K562 (cell line): ENCODE data around the gene UBE2E2. TPM values are rescaled to one million over a fixed set of nuclear protein-coding genes. Genes with fewer than 3 reads are reported as not detected.

Experiments used
- ATAC-seq: fragments of 200-7000 bp; cut with Tn5 transposase; 3 replicates; pipeline ENCODE4 v1.9.1; 2020; ENCODE audit warnings: moderate library complexity
- BruUV-seq: library from RNA; stranded (reverse); fragments of 400-500 nt; replicated peaks from 2 replicates; lab custom pipeline; 2021; lab: Mats Ljungman, UMichigan
- CTCF ChIA-PET: fragments of 300-600 bp; formaldehyde crosslinking; extraction: SDS; loops from one replicate; lab custom pipeline; 2021; ENCODE audit warnings: low intra/inter-chr PET ratio; lab: Yijun Ruan, JAX
- POLR2A ChIA-PET: fragments of 300-600, 350-650 bp; sonication (Branson Sonifier 250); formaldehyde crosslinking; extraction: SDS; loops from one replicate; lab custom pipeline; 2021; ENCODE audit warnings: antibody characterized with exemption, inconsistent platforms; lab: Yijun Ruan, JAX
- DNase-seq, 4 experiments: peaks; one replicate each; pipeline versions ENCODE4 v3.0.0 to v3.0.0-alpha.2; 2011 to 2018; ENCODE audit warnings: low spot score in 3 of 4, mixed read lengths in 3 of 4; ENCODE audit errors: extremely low read depth in 1 of 4
- FAIRE-seq: peaks from 2 replicates; lab custom pipeline; 2011; peaks lifted over from hg19 to GRCh38; lab: Jason Lieb, UNC
- H2AFZ ChIP-seq: 2 replicates; pipeline ENCODE4 v1.6.0; 2011; ENCODE audit warnings: low read depth, low read length, control low read depth, inconsistent platforms
- H3K27ac ChIP-seq: fragments of 200-600 bp; 3 replicates; pipeline ENCODE4 v1.8.0; 2011; ENCODE audit warnings: low read depth, mild to moderate bottlenecking, control low read depth, inconsistent platforms, low read length, moderate library complexity, mixed read lengths; ENCODE audit errors: extremely low read depth
- H3K27me3 ChIP-seq, 2 experiments: fragments of 300-600 bp in 1 of 2; 2 replicates in 1 of 2; 3 replicates in 1 of 2; pipeline versions ENCODE4 v1.6.0 to v1.8.0; 2011; ENCODE audit warnings: inconsistent platforms in 2 of 2, low read length in 2 of 2, mild to moderate bottlenecking in 1 of 2, mixed read lengths in 1 of 2, moderate library complexity in 1 of 2; ENCODE audit not compliant: control insufficient read depth in 2 of 2, insufficient read depth in 2 of 2
- H3K36me3 ChIP-seq: fragments of 300-600 bp; 3 replicates; pipeline ENCODE4 v1.8.0; 2011; ENCODE audit warnings: mild to moderate bottlenecking, low read length, inconsistent platforms; ENCODE audit not compliant: control insufficient read depth, insufficient read depth
- H3K4me1 ChIP-seq, 2 experiments: fragments of 200-600 bp in 1 of 2; replicated peaks in 1 of 2; 2 replicates in 1 of 2; 3 replicates in 1 of 2; pipeline versions ENCODE4 v1.5.1 to v1.8.0; 2011; ENCODE audit warnings: inconsistent platforms in 2 of 2, low read length in 2 of 2, mild to moderate bottlenecking in 1 of 2, mixed read lengths in 1 of 2, moderate library complexity in 1 of 2; ENCODE audit not compliant: control insufficient read depth in 2 of 2, insufficient read depth in 2 of 2
- H3K4me2 ChIP-seq: 2 replicates; pipeline ENCODE4 v1.6.1; 2011; ENCODE audit warnings: low read length, control low read depth, inconsistent platforms, mixed read lengths; ENCODE audit not compliant: insufficient read depth
- H3K4me3 ChIP-seq: fragments of 200-600 bp; sonication (generic), shearing (Covaris generic); 2 replicates; pipeline ENCODE4 v1.5.1; 2016; ENCODE audit warnings: control low read depth, inconsistent platforms
- H3K79me2 ChIP-seq: fragments of 200-600 bp; 3 replicates; pipeline ENCODE4 v1.8.0; 2011; ENCODE audit warnings: low read length, inconsistent platforms; ENCODE audit not compliant: control insufficient read depth, insufficient read depth
- H3K9ac ChIP-seq, 2 experiments: 2 replicates each; pipeline versions ENCODE4 v1.6.0 to v1.6.1; 2011; ENCODE audit warnings: low read depth in 2 of 2, low read length in 2 of 2, control low read depth in 1 of 2, inconsistent platforms in 1 of 2, mild to moderate bottlenecking in 1 of 2, mixed read lengths in 1 of 2; ENCODE audit not compliant: insufficient read depth in 1 of 2
- H3K9me1 ChIP-seq: one replicate; pipeline ENCODE4 v1.6.0; 2011; ENCODE audit warnings: inconsistent platforms, mild to moderate bottlenecking, low read length, moderate library complexity; ENCODE audit not compliant: control insufficient read depth, insufficient read depth
- H3K9me3 ChIP-seq: replicated peaks from 2 replicates; pipeline ENCODE4 v1.5.1; 2011; ENCODE audit warnings: low read depth, low read length, inconsistent platforms; ENCODE audit not compliant: control insufficient read depth, insufficient read depth
- H4K20me1 ChIP-seq: replicated peaks from 2 replicates; pipeline ENCODE4 v1.6.1; 2011; ENCODE audit warnings: low read length, inconsistent platforms, mixed read lengths; ENCODE audit not compliant: control insufficient read depth, insufficient read depth
- CBX3 ChIP-seq, 2 experiments: IDR thresholded peaks; 1 replicate in 1 of 2; 2 replicates in 1 of 2; pipeline ENCODE4 v1.6.1; 2012; ENCODE audit warnings: inconsistent platforms in 2 of 2, low read length in 2 of 2, borderline replicate concordance in 1 of 2, control low read depth in 1 of 2
- CEBPZ ChIP-seq: fragments of 150-350 bp; IDR thresholded peaks from 2 replicates; pipeline ENCODE4 v1.6.1; 2014; ENCODE audit warnings: low read depth, mild to moderate bottlenecking, low read length, borderline replicate concordance
- DACH1 ChIP-seq: fragments of 450-650 bp; IDR thresholded peaks from 2 replicates; pipeline ENCODE4 v1.6.1; 2018; ENCODE audit not compliant: partially characterized antibody
- ERF ChIP-seq: fragments of 450-650 bp; formaldehyde crosslinking; IDR thresholded peaks from 2 replicates; pipeline ENCODE4 v1.4.0; 2020; ENCODE audit warnings: mild to moderate bottlenecking, mixed read lengths
- HMGN3 ChIP-seq: IDR thresholded peaks from 2 replicates; pipeline ENCODE4 v1.6.1; 2011; ENCODE audit warnings: borderline replicate concordance, low read depth, mild to moderate bottlenecking, mixed read lengths, low read length; ENCODE audit not compliant: insufficient read length; ENCODE audit errors: extremely low read depth
- MBD2 ChIP-seq: sonication (generic); IDR thresholded peaks from 2 replicates; pipeline ENCODE4 v1.6.1; 2016; ENCODE audit warnings: low read depth, borderline replicate concordance
- NCOA6 ChIP-seq: fragments of 450-650 bp; IDR thresholded peaks from 2 replicates; pipeline ENCODE4 v1.6.1; 2017; ENCODE audit warnings: mild to moderate bottlenecking
- NFRKB ChIP-seq: fragments of 450-650 bp; IDR thresholded peaks from 2 replicates; pipeline ENCODE4 v1.6.1; 2016; ENCODE audit warnings: low read depth
- RAD21 ChIP-seq, 2 experiments: fragments of 250-450 bp in 1 of 2; fragments of 450-650 bp in 1 of 2; sonication (Bioruptor Pico) in 1 of 2; formaldehyde crosslinking in 1 of 2; IDR thresholded peaks in 1 of 2; conservative IDR thresholded peaks in 1 of 2; 2 replicates each; pipeline versions ENCODE4 v1.4.0 to v1.8.0; 2020 to 2022; ENCODE audit warnings: mild to moderate bottlenecking in 2 of 2, moderate library complexity in 1 of 2
- SAFB2 ChIP-seq: fragments of 200-400 bp; formaldehyde crosslinking; IDR thresholded peaks from 2 replicates; pipeline ENCODE4 v1.6.1; 2018; ENCODE audit warnings: borderline replicate concordance, low read length, low read depth, moderate library complexity; ENCODE audit not compliant: severe bottlenecking
- TGIF2 ChIP-seq: sonication (generic); formaldehyde crosslinking; IDR thresholded peaks from 2 replicates; pipeline ENCODE4 v1.8.1; 2022; ENCODE audit warnings: mild to moderate bottlenecking, missing genetic modification reagents, moderate library complexity
- XRCC3 ChIP-seq: fragments of 450-650 bp; IDR thresholded peaks from 2 replicates; pipeline ENCODE4 v1.6.1; 2017; ENCODE audit warnings: mild to moderate bottlenecking, moderate library complexity
- ZBTB8A ChIP-seq: fragments of 450-650 bp; IDR thresholded peaks from 2 replicates; pipeline ENCODE4 v1.6.1; 2018; ENCODE audit warnings: mild to moderate bottlenecking, moderate library complexity; ENCODE audit not compliant: partially characterized antibody
- ZNF140 ChIP-seq: fragments of 250-450 bp; sonication (Bioruptor Pico); IDR thresholded peaks from 2 replicates; pipeline ENCODE4 v1.8.0; 2021; ENCODE audit warnings: moderate library complexity, mild to moderate bottlenecking, inconsistent platforms
- ZNF253 ChIP-seq: fragments of 250-450 bp; sonication (Bioruptor Pico); conservative IDR thresholded peaks from 2 replicates; pipeline ENCODE4 v1.6.1; 2021; ENCODE audit warnings: mild to moderate bottlenecking
- ZNF347 ChIP-seq: fragments of 450-650 bp; formaldehyde crosslinking; IDR thresholded peaks from 2 replicates; pipeline ENCODE4 v1.4.0; 2020; ENCODE audit warnings: low read depth, mild to moderate bottlenecking, moderate library complexity
- ZNF830 ChIP-seq: fragments of 250-450 bp; sonication (Bioruptor Pico); IDR thresholded peaks from 2 replicates; pipeline ENCODE4 v1.5.0; 2021; ENCODE audit warnings: mild to moderate bottlenecking
- ZSCAN29 ChIP-seq: fragments of 450-650 bp; IDR thresholded peaks from 2 replicates; pipeline ENCODE4 v1.6.1; 2017
- WGBS: fragments of 100-300 bp; shearing (Covaris generic); methylation state at CpG from one replicate; pipeline ENCODE4 v1.1.6; 2016; ENCODE audit warnings: low coverage, mixed read lengths; ENCODE audit not compliant: insufficient coverage; ENCODE audit errors: missing lambda C conversion rate; 5-methylcytosine and 5-hydroxymethylcytosine counted together
- in situ Hi-C: fragments of 300-500 bp; cut with MboI; formaldehyde crosslinking; loops from 4 replicates; pipeline ENCODE4 v1.15.0; 2018; ENCODE audit warnings: inconsistent platforms, mixed read lengths
- intact Hi-C: fragments of 100-400 bp; cut with micrococcal nuclease; formaldehyde crosslinking; loops from 2 replicates; pipeline ENCODE4 v1.14.2; 2022
- polyA plus RNA-seq, 8 experiments: library from polyadenylated mRNA; depleted of rRNA in 4 of 8; stranded (reverse) in 5 of 8; unstranded in 3 of 8; fragments of >200 nt; fragmentation: Nextera tagmentation in 2 of 8; fragmentation: Illumina TruSeq in 1 of 8; extraction: Ambion mirVana in 2 of 8; extraction: Trizol in 1 of 8; gene quantifications; 2 replicates each; pipeline versions ENCODE4 v1.2.1 to v1.2.3, GENCODE V29; 2011 to 2014; ENCODE audit warnings: inconsistent platforms in 1 of 8, missing spikeins in 1 of 8
- total RNA-seq, 7 experiments: library from RNA; depleted of rRNA in 6 of 7; stranded (reverse); fragments of >200 nt in 6 of 7; fragmentation: Illumina TruSeq in 2 of 7; extraction: Trizol in 2 of 7; gene quantifications; 2 replicates each; pipeline versions ENCODE4 v1.2.1 to v1.2.3, GENCODE V29; 2011 to 2021; ENCODE audit warnings: low replicate concordance in 1 of 7

Gene UBE2E2
- total and polyA plus RNA-seq, 9 of the 15 experiments (the other 6 are each of a cell fraction or from before 2014, with no cell fraction given): 0.22 to 5.1 (median 1.9) TPM

- Histone ChIP-seq H3K36me3 (no peaks in the 10 kb centered on the region), H3K27me3 (no peaks in the 10 kb centered on the region), H4K20me1 (no peaks in the 10 kb centered on the region), H3K4me3 (no peak overlapping the region), H3K4me1 (no peaks in the 10 kb centered on the region), H3K9ac (no peak overlapping the region), H3K4me2 (no peak overlapping the region), H3K27ac (no peak overlapping the region), H3K79me2 (no peaks in the 10 kb centered on the region), H2AFZ (no peak overlapping the region), H3K9me3 (peaks cover 1% of the 10 kb centered on the region), H3K9me1 (no peaks in the 10 kb centered on the region)
- ChIA-PET CTCF (no interaction called here), POLR2A (no interaction called here)
- DNase-seq: no peak
- FAIRE-seq: no peak
- in situ Hi-C loops: no loop called here
- intact Hi-C loops: no loop called here
- no peak for TF ChIP-seq ZNF253
- no peak for TF ChIP-seq ZNF140 (CRISPR knock-in tag)
- no peak for TF ChIP-seq ZNF830 (CRISPR knock-in tag)
- TF ChIP-seq RAD21 (CRISPR knock-in tag; conservative IDR thresholded peaks at IDR 0.05 in 1 of 2, IDR thresholded peaks at IDR 0.05 in 1 of 2): no peak
- no peak for TF ChIP-seq DACH1
- TF ChIP-seq NCOA6: no peak
- no peak for TF ChIP-seq ZBTB8A
- no peak for TF ChIP-seq SAFB2
- TF ChIP-seq MBD2: no peak
- TF ChIP-seq NFRKB: no peak
- no peak for TF ChIP-seq TGIF2 (CRISPR knock-in tag)
- no peak for TF ChIP-seq HMGN3
- no peak for TF ChIP-seq ZSCAN29
- no peak for TF ChIP-seq CBX3 (IDR thresholded peaks at IDR 0.05; ENCODE audit: borderline replicate concordance in 1 of 2, low read length in 2 of 2)
- no peak for TF ChIP-seq ZNF347 (CRISPR knock-in tag)
- no peak for TF ChIP-seq ERF (CRISPR knock-in tag)
- TF ChIP-seq CEBPZ: no peak
- TF ChIP-seq XRCC3: no peak
- 0% methylated on average over 5 of the region's 5 CpGs for WGBS
- BruUV-seq: no TSS peak
- ATAC-seq: no peak
These were observed 33.6 kb upstream of the UBE2E2 start for GRCh38 chr3:23169551-23169950.
